Endodermal cell (in vitro differentiated cells): Measurements from ENCODE around the gene SH3BP5L. TPM values are rescaled to one million over a fixed set of nuclear protein-coding genes. Genes with fewer than 3 reads are reported as not detected.

Experiments
- DNase-seq: peaks from one replicate; pipeline ENCODE4 v3.0.0-alpha.2; 2017
- H3K27ac ChIP-seq: 2 replicates; pipeline ENCODE4 v1.5.1; 2013; ENCODE audit warnings: mild to moderate bottlenecking, low read depth, low read length, moderate library complexity
- H3K27me3 ChIP-seq: 2 replicates; pipeline ENCODE4 v1.6.1; 2013; ENCODE audit warnings: mild to moderate bottlenecking, low read length, moderate library complexity; ENCODE audit not compliant: insufficient read depth, control insufficient read depth, poor library complexity, severe bottlenecking
- H3K36me3 ChIP-seq: 2 replicates; pipeline ENCODE4 v1.7.0; 2013; ENCODE audit warnings: mild to moderate bottlenecking, low read length, moderate library complexity; ENCODE audit not compliant: control insufficient read depth, insufficient read depth
- H3K4me1 ChIP-seq: one replicate; pipeline ENCODE4 v1.7.0; 2013; ENCODE audit warnings: low read length; ENCODE audit not compliant: control insufficient read depth, insufficient read depth
- H3K4me3 ChIP-seq: 2 replicates; pipeline ENCODE4 v1.5.1; 2013; ENCODE audit warnings: mild to moderate bottlenecking, low read length, moderate library complexity
- H3K9ac ChIP-seq: 2 replicates; pipeline ENCODE4 v1.6.1; 2013; ENCODE audit warnings: mild to moderate bottlenecking, low read length, moderate library complexity; ENCODE audit not compliant: poor library complexity, severe bottlenecking; ENCODE audit errors: extremely low read depth
- H3K9me3 ChIP-seq: 2 replicates; pipeline ENCODE4 v1.6.1; 2013; ENCODE audit warnings: mild to moderate bottlenecking, low read length, moderate library complexity; ENCODE audit not compliant: control insufficient read depth
- H3K27ac Mint-ChIP-seq: 2 replicates; pipeline ENCODE4 v1.8.0; 2020; ENCODE audit warnings: mixed read lengths
- H3K27me3 Mint-ChIP-seq: 2 replicates; pipeline ENCODE4 v1.8.0; 2021; ENCODE audit warnings: mild to moderate bottlenecking, mixed read lengths; ENCODE audit not compliant: insufficient read depth
- H3K36me3 Mint-ChIP-seq: 2 replicates; pipeline ENCODE4 v1.8.0; 2020; ENCODE audit warnings: low read depth, mixed read lengths
- H3K4me1 Mint-ChIP-seq: 2 replicates; pipeline ENCODE4 v1.8.0; 2020; ENCODE audit warnings: mixed read lengths
- H3K4me3 Mint-ChIP-seq: 2 replicates; pipeline ENCODE4 v1.8.0; 2020; ENCODE audit warnings: mild to moderate bottlenecking, moderate library complexity, mixed read lengths
- H3K9me3 Mint-ChIP-seq: 2 replicates; pipeline ENCODE4 v1.8.0; 2020; ENCODE audit warnings: mild to moderate bottlenecking, mixed read lengths
- CTCF ChIP-seq: fragments of 200-600 bp; sonication (generic); conservative IDR thresholded peaks from 2 replicates; pipeline ENCODE4 v1.5.0; 2021; ENCODE audit warnings: antibody characterized with exemption, mild to moderate bottlenecking
- WGBS, 2 experiments: methylation state at CpG; one replicate each; pipeline versions ENCODE4 v1.1.5 to v1.1.7; 2013; ENCODE audit warnings: missing lambda C conversion rate in 2 of 2, mixed read lengths in 1 of 2; ENCODE audit not compliant: insufficient coverage in 1 of 2, insufficient read length in 1 of 2; 5-methylcytosine and 5-hydroxymethylcytosine counted together
- total RNA-seq, 2 donors: library from RNA; stranded (reverse); fragmentation: NEBNext Ultra II Directional in 1 of 2; extraction: Animal tissue kit (Norgen Biotek cat#: 25700) in 1 of 2; gene quantifications; 2 replicates in 1 of 2; 3 replicates in 1 of 2; pipeline ENCODE4 v1.2.1, GENCODE V29; 2021

The SH3BP5L gene
- total RNA-seq, 2 donors from 2014 or later: 27.2 to 30.2 TPM

- H3K27ac Mint-ChIP-seq: no peak overlapping the region
- H3K36me3 ChIP-seq: peaks cover 27% of the 10 kb centered on the region
- H3K27me3 Mint-ChIP-seq: peaks cover 2% of the 10 kb centered on the region
- no peaks in the 10 kb centered on the region for H3K27me3 ChIP-seq
- 90 to 93% methylated on average over 6 to 12 of the region's 12 CpGs for WGBS, 2 experiments
- no peaks in the 10 kb centered on the region for H3K9me3 ChIP-seq
- H3K4me1 ChIP-seq: no peaks in the 10 kb centered on the region
- H3K4me1 Mint-ChIP-seq: no peaks in the 10 kb centered on the region
- DNase-seq: no peak
- TF ChIP-seq CTCF: no peak
- H3K4me3 Mint-ChIP-seq: no peak overlapping the region
- H3K9me3 Mint-ChIP-seq: no peaks in the 10 kb centered on the region
- no peak overlapping the region for H3K4me3 ChIP-seq
- H3K9ac ChIP-seq: no peak overlapping the region
- no peak overlapping the region for H3K27ac ChIP-seq
- H3K36me3 Mint-ChIP-seq: peaks cover 45% of the 10 kb centered on the region
These were observed 14.8 kb downstream of the SH3BP5L start for GRCh38 chr1:248810727-248811513.

- H3K4me3 Mint-ChIP-seq: no peak overlapping the region
- no peak for DNase-seq
- no peak overlapping the region for H3K4me3 ChIP-seq
- peaks cover 40% of the 10 kb centered on the region for H3K36me3 Mint-ChIP-seq
- H3K27ac ChIP-seq: no peak overlapping the region
- H3K4me1 ChIP-seq: no peaks in the 10 kb centered on the region
- no peak overlapping the region for H3K9ac ChIP-seq
- H3K27me3 ChIP-seq: no peaks in the 10 kb centered on the region
- peaks cover 2% of the 10 kb centered on the region for H3K27me3 Mint-ChIP-seq
- peaks cover 5% of the 10 kb centered on the region for H3K9me3 Mint-ChIP-seq
- no peaks in the 10 kb centered on the region for H3K4me1 Mint-ChIP-seq
- no peaks in the 10 kb centered on the region for H3K9me3 ChIP-seq
- peaks cover 19% of the 10 kb centered on the region for H3K36me3 ChIP-seq
- no peak for TF ChIP-seq CTCF
- WGBS, 2 experiments: 93 to 100% methylated on average over 3 to 10 of the region's 10 CpGs
- H3K27ac Mint-ChIP-seq: no peak overlapping the region
These were observed 15.6 kb downstream of the SH3BP5L start for GRCh38 chr1:248810000-248810726.

GRCh38 chr1:248808876-248809275 lies 16.8 kb downstream of the SH3BP5L start:
- TF ChIP-seq CTCF: no peak
- no peak overlapping the region for H3K27ac Mint-ChIP-seq
- Histone ChIP-seq H3K36me3 (peaks cover 8% of the 10 kb centered on the region), H3K4me3 (no peak overlapping the region), H3K9me3 (no peaks in the 10 kb centered on the region), H3K27me3 (no peaks in the 10 kb centered on the region), H3K4me1 (no peaks in the 10 kb centered on the region), H3K27ac (no peak overlapping the region), H3K9ac (no peak overlapping the region)
- DNase-seq: no peak
- WGBS, 2 experiments: 90 to 93% methylated on average over 8 to 9 of the region's 9 CpGs
- H3K4me3 Mint-ChIP-seq: no peak overlapping the region
- no peaks in the 10 kb centered on the region for H3K4me1 Mint-ChIP-seq
- H3K36me3 Mint-ChIP-seq: peaks cover 28% of the 10 kb centered on the region
- peaks cover 2% of the 10 kb centered on the region for H3K27me3 Mint-ChIP-seq
- peaks cover 16% of the 10 kb centered on the region for H3K9me3 Mint-ChIP-seq
